HG03575 (cell line): ENCODE data around the gene KCNQ1.

Source experiments
- ATAC-seq: cut with Tn5 transposase; IDR thresholded peaks from one replicate; pipeline ENCODE4 v1.9.1; 2021; ENCODE audit not compliant: unreplicated experiment, insufficient number of reproducible peaks, low FRiP score; ENCODE audit errors: extremely low read depth

KCNQ1 gene

DNA sequence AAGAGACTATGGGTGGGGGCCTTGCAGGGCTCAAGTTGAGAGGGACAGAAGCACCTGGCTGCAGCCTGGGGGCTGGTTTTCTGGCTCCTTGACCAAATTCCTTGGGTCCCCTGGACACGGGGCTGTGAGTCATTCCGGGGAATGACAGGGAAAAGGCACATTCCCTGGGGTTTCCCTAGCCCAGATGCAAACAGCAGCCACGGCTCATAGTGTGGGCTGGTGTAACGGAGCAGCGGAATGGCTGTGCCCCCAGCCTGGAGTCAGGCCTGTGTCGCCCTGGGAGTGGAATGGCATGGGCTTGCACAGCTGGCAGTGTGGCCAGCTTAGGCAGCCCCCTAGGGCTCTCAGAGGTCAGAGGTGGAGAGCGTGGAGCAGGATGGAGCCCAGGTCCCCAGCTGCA is 332.6 kb downstream of the KCNQ1 start:
- ATAC-seq = no peak

DNA sequence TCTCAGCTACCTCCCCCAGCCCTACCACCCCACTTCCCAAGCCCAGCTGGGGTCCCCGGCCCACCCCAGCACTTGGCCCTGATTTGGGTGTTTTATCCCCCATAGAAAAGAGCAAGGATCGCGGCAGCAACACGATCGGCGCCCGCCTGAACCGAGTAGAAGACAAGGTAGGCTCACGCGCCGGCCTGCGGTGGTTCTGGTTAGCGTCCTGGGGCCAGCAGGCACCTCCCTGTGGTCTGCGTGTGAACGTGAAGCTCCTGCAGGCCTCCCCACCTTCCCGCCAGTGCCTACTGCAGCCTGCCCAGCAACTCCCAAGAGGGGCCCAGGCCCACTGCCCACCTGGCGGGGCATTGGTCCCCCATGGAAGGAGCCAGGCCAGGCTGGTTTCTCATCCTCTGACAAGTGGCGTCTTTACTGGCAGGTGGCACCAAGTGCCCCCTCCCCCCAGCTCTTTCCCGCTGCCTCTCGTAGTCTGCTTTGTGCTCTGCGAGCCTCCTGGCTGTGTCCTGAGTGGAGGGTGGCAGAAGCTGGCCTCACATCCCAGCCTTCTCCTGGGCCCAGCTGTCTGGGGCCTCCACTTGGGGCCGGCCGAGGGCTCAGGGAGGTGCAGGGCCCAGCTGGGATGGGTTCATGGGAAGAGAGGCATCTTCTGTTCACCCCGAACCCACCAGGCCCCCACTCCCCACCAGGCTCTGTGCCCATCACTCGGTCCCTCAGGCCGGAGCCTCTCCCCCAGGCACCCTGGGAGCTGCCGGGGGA is 333.2 kb downstream of the KCNQ1 start:
- ATAC-seq = no peak

DNA sequence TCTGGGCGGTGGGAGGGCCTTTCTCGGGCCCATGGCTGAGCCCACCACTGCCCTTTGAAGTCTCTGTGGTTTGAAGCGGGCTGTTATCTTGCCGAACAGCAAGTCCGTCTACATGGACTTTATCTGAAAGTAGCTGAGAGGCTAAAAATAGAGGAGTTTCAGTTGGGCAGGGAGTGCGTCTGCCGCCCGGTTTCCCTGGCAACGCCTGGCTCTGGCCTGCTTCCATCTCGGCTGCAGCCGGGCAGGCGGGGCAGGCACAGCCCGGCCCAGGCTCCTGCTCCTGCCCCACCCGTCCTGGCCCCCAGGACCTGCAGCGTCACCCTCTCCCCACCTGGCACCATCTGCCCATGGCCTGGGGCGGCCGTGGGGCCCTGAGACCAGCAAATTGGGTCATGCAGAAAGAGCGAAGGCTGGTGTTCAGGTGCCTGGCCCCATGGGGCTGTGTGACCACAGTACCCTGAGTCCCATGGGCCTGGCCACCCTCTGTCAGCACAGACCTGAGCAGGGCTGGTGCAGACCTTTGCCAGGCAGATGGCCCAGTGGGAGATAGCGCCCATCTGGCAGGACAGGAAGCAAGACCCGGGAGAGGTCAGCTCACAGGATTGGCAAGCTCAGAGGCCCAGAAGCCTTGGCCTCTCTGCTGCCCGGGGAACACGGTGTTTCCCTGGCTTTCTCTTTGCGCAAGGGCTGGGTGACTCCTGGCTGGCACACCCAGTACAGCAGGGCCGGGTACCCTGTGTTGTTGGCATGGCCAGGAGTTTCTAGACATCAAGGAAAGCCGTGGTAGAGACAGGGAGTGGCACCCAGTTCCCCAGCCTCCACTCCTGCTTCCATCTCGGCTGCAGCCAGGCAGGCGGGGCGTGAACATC is 334.1 kb downstream of the KCNQ1 start:
- no peak for ATAC-seq

DNA sequence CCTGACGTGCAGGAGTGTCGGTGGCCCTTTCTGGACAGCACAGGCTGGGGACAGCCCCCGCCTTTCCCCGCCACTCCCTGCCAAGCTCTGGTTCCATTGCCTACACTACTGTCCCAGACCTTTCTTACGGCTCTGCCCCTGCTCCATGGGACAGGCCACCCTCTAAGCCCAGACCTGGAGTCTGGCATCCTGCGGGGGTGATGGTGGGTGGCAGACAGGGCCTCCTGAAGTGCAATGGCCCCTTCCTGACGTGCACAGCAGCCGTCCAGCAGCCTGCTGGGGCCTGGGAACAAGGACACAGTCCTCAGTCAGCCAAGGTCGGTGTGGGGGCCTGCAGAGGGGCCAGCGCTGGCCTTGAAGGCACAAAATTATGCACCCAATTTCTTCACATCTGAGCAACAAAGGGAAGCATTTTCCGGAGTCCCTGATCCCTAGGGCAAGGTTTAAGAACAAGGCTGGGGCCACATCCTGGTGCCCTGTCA is 334.7 kb downstream of the KCNQ1 start:
- ATAC-seq = no peak

DNA sequence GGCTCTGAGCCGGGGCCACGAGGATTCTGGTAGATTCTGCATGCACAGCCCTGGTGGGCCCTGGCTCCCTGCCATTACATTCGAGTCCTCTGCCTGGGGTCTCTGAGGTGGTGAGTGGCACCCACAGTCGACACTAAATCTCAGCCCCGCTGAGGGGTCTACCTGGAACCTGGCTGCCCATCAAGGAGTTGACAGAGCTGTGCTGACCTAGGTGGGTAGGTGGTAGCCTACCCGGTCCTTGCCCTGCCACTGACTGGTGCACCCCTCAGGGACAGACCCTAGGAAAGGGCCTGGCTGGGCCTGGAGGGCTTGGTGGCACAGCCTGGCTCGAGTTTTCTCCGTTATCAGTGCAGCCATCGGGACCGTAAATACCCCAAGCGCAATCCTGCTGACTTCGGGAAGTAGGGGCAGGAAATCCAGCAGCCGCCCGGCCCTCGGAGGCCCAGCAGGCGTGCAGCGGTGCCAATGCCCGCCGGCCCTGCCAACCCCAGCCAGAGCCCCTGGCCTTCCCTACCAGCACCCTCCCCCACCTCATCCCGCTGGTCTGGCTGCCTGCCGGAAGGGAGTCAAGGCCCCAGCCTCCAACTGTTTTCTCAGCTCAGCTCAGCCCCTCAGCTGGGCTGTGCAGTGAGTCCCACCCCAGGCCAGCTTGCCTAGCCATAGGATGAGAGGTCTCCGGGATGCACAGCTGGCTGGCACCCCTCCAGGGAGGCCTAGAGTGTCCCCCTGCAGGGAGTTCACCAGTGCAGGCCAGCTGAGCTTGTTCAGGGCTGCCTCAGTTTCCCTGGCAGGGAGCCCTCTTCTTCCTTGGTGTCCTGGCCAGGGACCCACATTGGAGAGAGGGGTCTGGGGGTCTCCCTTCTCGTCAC is 335.4 kb downstream of the KCNQ1 start:
- no peak for ATAC-seq

DNA sequence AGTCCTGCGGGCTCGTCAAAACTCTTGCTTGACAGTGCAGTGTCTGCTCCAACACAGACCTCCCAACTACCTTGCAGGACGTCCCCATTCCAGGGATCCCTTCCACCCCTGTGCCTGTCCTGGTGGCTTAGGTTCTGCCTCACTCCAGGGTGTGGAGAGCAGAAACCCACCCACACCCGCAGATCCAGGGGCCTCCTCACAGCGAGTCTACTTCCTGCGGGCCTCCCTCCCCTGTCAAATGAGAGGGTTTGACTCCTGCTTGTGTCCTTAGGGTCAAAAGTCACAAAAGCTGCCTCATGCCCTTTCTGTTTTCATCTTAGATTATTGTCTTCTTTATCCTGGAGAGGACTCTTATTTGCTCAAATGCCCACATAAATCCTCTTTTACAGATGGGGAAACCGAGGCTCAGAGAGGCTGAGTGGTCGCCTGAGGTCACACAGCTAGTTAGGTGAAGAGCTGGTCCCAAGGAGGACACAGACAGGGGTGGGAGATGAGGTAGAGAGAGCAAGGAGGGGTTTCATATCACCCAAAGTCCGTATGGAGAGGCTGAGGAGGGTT is 336.1 kb downstream of the KCNQ1 start:
- ATAC-seq = no peak

DNA sequence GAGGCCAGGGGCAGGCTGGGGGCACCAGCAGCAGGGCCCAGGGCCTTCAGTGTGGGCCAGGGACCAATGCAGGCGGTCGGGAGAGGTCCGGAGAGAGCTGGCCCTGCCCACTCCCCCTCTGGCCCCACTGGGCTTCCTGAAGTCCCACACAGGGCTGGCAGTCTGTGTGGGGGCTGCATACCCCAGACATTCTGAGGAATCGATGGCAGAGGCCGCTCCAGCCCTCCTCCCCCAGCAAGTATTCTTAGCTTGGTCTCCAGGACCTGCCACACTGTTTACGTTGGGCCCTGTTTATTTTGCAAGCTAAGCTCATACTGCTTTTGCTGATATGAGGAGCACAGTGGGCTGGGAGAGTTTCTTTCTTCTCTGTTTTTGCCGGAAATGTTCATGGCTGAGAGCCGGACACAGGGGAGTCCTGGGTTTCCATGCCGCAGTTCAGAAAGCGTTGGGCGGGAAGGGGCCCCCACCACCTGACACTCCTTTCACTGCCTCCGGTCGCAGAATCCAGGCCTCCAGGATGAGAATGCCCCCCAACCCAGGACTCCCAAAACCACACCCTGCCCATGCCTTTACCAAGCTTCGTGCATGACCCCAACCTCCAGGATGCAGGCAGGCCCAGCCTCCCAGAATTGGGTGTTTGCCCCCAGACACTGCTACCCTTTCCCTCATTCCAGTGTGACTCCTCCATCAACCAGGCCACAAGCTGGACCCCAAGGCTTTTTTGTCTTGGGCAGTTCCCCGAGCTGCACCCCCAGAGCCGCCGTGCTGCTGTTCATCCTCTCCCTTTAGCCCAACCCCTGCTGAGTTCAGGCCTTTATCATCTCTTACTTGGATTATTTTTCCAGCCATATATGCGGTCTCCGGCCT is 336.8 kb downstream of the KCNQ1 start:
- ATAC-seq = no peak

DNA sequence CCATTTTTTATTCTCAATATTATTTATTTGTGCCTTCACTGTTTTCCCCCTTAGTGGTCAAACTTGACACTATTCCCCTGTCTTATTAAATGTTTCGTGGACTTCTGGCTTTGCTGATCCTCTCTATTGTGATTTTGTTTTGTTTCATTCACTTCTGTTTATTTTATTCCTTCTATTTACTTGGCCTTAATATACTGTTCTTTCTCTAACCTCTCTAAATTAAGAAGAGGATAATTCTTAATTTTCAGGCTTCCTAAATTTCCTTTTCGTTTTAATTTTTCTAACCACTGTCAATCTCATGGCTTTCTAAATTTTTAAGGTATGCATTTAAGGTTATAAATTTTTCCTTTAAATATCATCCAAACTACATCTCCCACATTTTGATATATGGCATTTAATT is 338.0 kb downstream of the KCNQ1 start:
- ATAC-seq = no peak

DNA sequence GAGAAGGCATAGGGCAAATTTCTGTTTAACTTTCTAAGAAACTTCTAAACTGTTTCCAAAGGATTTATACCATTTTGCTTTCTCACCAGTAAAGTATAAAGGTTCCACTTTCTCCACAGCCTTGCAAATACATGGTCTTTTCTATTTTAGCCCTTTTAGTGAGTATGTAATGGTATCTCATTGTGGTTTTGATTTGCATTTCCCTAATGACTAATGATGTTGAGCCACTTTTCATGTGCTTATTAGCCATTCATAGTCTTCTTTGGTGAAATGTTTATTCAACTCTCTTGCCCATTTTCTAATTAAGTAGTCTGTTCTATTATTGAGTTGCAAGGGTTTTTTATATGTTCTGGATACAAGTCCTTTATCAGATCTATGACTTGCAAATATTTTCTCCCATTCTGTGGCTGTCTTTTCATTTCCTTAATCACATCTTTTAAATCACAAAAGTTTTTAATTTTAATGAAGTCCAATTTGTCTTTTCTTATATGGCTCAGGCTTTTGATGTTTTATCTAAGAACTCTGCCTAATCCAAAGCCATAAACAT is 338.8 kb downstream of the KCNQ1 start:
- ATAC-seq = no peak

DNA sequence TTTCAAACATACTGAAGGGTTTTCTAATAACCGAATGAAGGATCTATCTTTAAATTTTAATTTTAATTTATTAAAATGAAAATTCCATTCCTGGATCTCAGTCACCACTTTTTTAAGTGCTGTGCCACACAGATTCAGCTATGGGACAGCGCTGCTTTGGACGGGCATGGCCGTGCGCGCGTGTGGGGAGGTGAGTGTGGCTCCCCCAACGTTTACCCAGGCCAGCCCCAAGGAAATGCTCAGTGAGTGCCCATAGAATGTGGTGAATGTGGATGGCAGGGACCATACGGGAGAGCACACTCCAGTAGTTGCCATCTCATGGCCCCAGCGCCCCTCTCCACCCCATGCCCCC is 343.0 kb downstream of the KCNQ1 start:
- no peak for ATAC-seq

DNA sequence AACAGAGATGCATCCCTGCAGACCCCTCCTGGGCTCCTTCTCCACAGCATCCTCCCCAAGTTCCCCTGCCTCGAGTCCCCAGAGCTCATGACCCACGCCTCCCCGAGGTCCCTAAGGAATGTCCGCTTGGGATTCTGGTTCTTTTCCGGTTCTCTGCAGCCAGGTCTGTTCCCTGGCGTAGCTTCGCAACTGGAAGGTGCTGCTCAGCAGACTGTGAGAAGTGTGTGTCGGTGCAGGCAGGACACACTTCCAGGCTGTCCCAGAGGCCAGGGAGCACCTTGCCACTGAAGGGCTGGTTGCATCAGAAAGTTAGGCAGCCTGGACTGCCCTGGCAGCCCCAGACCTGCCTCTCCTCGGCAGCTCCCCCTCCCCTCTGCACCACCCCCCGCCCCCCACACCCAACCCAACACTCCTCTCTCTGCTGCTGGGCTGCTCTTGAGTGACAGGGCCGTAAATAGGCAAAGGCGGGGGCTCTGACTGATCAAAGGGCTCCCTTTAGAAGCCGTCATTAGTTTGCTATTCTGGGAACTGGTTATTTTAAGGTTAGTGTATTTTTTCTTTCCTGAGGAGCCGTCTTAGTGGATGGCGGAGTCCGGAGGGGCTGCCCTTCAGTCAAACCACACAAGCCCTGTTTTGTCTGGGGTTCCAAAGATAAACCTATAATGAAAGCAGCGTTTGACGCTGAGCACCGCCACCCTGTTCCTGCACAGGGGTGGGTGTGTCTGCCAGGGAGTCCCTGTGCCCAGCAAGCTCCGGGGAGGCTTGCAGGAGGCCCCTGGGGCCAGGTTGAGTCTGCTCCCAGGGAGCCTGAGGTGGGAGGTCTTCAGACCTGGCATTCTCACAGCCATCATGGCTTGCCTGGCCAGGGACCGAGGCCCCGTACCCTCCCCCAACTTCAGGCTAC is 343.6 kb downstream of the KCNQ1 start:
- no peak for ATAC-seq

DNA sequence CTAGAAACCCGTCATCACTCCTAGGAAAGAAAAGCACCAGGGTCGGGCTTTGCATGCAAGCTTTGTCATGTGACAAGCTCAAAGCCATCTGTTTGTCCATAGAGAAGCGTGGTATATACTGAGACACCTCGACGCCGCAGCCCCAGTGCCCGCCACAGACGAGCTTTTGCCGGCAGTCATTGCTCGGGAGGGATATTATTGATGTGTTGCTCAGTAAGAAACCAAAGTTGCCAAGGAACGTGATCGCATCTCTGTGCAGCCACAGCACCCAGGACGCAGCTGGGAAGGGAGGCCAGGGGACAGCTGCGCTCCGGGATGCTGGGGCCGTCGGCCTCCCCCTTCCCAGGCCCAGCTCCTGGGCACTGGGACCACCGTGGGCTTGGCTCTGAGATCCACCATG is 344.5 kb downstream of the KCNQ1 start:
- ATAC-seq = no peak

DNA sequence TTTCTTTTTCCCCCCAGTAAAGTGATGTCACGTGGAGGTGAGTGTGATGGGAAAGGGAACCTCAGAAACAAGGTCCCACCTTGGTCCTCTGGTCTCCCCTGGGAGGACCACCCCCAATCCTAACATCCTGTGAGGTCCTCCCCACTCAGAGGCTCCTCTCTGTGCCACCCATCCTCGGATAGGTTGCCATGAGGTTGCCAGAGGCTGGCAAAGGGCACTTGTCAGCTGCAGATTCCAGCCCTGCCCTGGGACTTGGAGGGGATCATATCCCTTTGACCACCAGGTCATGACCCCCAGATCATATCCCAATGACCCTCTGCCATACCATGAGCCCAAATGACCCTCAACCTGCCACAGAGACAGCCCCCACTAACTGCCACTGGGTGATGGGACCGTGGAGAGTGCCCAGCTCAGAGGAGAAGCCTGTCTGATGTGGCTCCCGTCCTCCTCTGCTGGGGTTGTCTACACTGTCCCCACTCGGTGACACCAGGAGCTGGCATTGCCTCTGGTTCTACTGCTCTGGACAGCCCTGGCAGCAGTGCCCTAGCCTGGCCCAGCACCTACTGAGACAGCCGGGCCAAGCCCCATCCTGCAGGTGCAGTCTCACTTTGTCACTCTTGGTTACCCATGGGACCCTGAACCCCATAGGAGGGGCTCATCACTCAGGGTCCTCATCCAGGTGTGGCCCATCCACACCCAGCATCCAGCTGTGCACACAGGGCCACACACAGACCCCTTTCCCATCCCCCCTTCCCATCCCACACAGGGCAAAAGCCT is 345.2 kb downstream of the KCNQ1 start:
- ATAC-seq = no peak

DNA sequence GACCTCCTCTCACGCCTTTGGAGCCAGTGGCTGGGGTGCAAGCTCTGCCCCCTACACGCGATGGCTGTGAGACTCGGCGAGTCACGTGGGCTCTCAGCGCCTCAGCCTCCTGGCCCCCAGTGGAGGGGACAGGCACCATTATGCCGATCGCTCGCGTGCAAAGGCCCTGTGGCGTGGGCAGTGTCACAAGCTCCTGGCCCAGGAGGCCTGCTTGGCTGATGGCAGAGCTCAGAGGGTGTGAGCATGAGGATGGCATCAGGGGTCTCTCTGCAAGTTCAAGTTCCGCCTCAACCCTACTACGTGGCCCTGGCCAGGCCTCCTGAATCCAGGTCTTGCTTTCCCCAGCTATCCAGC is 345.7 kb downstream of the KCNQ1 start:
- ATAC-seq = no peak

DNA sequence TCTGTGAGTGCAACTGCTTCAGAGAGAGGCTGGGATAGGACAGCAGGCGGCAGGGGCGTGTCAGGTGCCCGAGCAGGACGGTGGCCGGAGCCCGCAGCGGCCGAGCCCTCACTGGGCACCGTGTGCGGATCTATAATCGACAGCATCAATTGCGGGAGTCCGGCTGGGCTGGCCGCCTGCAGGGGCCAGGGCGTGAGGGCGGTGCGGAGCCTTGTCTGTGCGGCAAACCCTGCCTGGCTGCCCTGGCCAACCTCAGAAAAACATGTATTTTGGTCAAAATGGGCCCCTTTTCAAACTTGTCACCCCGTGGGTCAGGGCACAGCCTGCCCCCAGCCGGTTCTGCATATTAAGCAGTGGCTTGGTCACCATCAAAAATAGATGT is 346.3 kb downstream of the KCNQ1 start:
- ATAC-seq = no peak

DNA sequence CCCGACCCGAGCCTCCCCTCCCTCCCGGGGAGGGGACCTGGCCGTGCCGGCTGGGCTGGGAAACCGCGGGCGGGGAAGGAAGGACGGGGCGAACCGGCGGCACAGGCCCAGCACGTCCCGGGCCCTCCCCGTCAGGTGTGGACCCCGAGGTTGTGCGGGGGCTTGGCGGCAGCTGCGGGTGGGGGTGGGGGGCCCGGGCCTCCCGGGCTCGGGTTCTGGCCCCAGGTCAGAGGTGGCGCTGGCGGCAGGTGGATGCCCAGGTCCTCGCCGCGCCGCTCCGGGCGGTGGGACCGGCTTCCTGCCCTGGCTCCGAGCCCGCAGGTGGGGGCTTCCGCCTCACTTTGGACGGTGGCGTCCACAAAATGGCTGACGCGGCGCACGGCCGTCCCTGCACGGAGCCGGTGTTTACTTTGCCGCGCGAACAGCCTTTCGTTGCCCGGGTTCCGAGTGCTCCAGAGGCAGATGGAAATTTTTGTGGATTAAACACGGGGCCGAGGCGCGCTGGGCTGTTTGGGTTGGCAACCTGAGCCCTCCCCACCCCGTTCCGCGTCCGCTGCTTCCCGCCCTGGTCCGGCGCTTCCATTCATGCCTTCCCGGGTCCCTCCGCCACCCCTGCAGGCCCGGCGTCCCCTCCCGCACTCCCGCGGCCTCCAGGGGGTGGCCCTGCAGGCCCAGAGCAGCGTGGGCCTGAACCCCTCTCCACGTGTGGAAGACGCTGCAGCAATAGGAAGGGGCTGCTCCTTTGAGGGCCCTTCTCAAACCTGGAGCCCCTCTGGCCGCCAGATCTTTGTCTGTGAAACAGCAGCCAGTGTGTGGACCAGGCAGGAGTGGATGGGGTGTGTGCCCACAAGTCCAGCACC is 346.9 kb downstream of the KCNQ1 start:
- ATAC-seq = no peak
